Activated T-cell treated with anti-CD3 and anti-CD28 coated beads, Interleukin-2, amount 50 U/mL, for 4 hours (primary cell): ENCODE measurements around the gene DAO. TPM values are rescaled to one million over a fixed set of nuclear protein-coding genes. Genes with fewer than 3 reads are reported as not detected.
"Not testable (repeated sequence)": the region's sequence is repeated elsewhere in the genome, so short reads cannot be mapped to it uniquely, and the experiment has no call there.

Source experiments
- ATAC-seq, 2 donors: fragments of 200-7000 bp; cut with Tn5 transposase; one replicate each; pipeline ENCODE4 v1.10.0; 2021
- DNase-seq: peaks from one replicate; pipeline ENCODE4 v3.0.0-alpha.2; 2020
- H3K27me3 Mint-ChIP-seq: one replicate; pipeline ENCODE4 v1.8.0; 2021; ENCODE audit warnings: low read depth, mixed read lengths
- H3K36me3 Mint-ChIP-seq: one replicate; pipeline ENCODE4 v1.8.0; 2022; ENCODE audit warnings: mixed read lengths; ENCODE audit not compliant: insufficient read depth
- H3K4me1 Mint-ChIP-seq: one replicate; pipeline ENCODE4 v1.8.0; 2021; ENCODE audit warnings: low read depth, mixed read lengths
- H3K4me3 Mint-ChIP-seq: one replicate; pipeline ENCODE4 v1.8.0; 2021; ENCODE audit warnings: mild to moderate bottlenecking, moderate library complexity, mixed read lengths
- H3K9me3 Mint-ChIP-seq: one replicate; pipeline ENCODE4 v1.8.0; 2021; ENCODE audit warnings: mixed read lengths
- total RNA-seq, 3 donors: library from RNA; stranded (reverse); gene quantifications; one replicate each; pipeline ENCODE4 v1.2.1, GENCODE V29; 2021

The DAO gene
- total RNA-seq, 3 donors from 2014 or later, result not detected

GRCh38 chr12:108855284-108856169 lies 24.4 kb upstream of the DAO start:
- Mint-ChIP-seq H3K36me3 (peaks cover 8% of the 10 kb centered on the region), H3K27me3 (no peaks in the 10 kb centered on the region), H3K9me3 (no peaks in the 10 kb centered on the region), H3K4me1 (peaks cover 38% of the 10 kb centered on the region), H3K4me3 (peak overlapping the region; percentile 91)
- DNase-seq, result no peak
- ATAC-seq, result no peak

GRCh38 chr12:108856170-108856427 lies 23.8 kb upstream of the DAO start:
- DNase-seq, result no peak
- ATAC-seq, result no peak

GRCh38 chr12:108856428-108857157 lies 23.3 kb upstream of the DAO start:
- Mint-ChIP-seq H3K27me3 (no peaks in the 10 kb centered on the region), H3K9me3 (no peaks in the 10 kb centered on the region), H3K36me3 (peaks cover 7% of the 10 kb centered on the region), H3K4me3 (peak overlapping the region; percentile 91), H3K4me1 (peaks cover 38% of the 10 kb centered on the region)
- ATAC-seq (peak; percentile 56 to 61), DNase-seq (peak; percentile 55)

More at GRCh38 chr12:108856170-108856427, 23.8 kb upstream of the DAO start:
- H3K4me3 Mint-ChIP-seq, result peak overlapping the region; percentile 91
- peaks cover 8% of the 10 kb centered on the region for H3K36me3 Mint-ChIP-seq
- H3K27me3 Mint-ChIP-seq, result no peaks in the 10 kb centered on the region
- peaks cover 38% of the 10 kb centered on the region for H3K4me1 Mint-ChIP-seq
- no peaks in the 10 kb centered on the region for H3K9me3 Mint-ChIP-seq

- Mint-ChIP-seq H3K4me1 (peaks cover 39% of the 10 kb centered on the region), H3K27me3 (no peaks in the 10 kb centered on the region), H3K4me3 (peak overlapping the region; percentile 91), H3K9me3 (no peaks in the 10 kb centered on the region), H3K36me3 (peaks cover 6% of the 10 kb centered on the region)
- DNase-seq (no peak), ATAC-seq (peak in 1 of 2 donors; percentile 27)
These were observed 22.8 kb upstream of the DAO start for GRCh38 chr12:108857158-108857407.

GRCh38 chr12:108858311-108859074 lies 21.4 kb upstream of the DAO start:
- Mint-ChIP-seq H3K9me3 (no peaks in the 10 kb centered on the region), H3K4me3 (peak overlapping the region; percentile 88), H3K4me1 (peaks cover 42% of the 10 kb centered on the region), H3K36me3 (peaks cover 2% of the 10 kb centered on the region), H3K27me3 (no peaks in the 10 kb centered on the region)
- ATAC-seq (no peak), DNase-seq (no peak)

GRCh38 chr12:108859141-108859922 lies 20.6 kb upstream of the DAO start:
- Mint-ChIP-seq H3K4me1 (peaks cover 40% of the 10 kb centered on the region), H3K4me3 (peak overlapping the region; percentile 88)
- not testable (repeated sequence) for H3K9me3 Mint-ChIP-seq, H3K36me3 Mint-ChIP-seq, DNase-seq, H3K27me3 Mint-ChIP-seq, ATAC-seq

- ATAC-seq (no peak), DNase-seq (no peak)
- H3K4me1 Mint-ChIP-seq, result peaks cover 35% of the 10 kb centered on the region
- H3K36me3 Mint-ChIP-seq, result peaks cover 2% of the 10 kb centered on the region
- no peaks in the 10 kb centered on the region for H3K9me3 Mint-ChIP-seq
- H3K4me3 Mint-ChIP-seq, result no peak overlapping the region
- no peaks in the 10 kb centered on the region for H3K27me3 Mint-ChIP-seq
These were observed 20.0 kb upstream of the DAO start for GRCh38 chr12:108859923-108860291.

GRCh38 chr12:108860443-108860842 lies 19.4 kb upstream of the DAO start:
- no peak for ATAC-seq
- no peak for DNase-seq
- Mint-ChIP-seq H3K36me3 (no peaks in the 10 kb centered on the region), H3K27me3 (no peaks in the 10 kb centered on the region), H3K4me3 (no peak overlapping the region), H3K9me3 (no peaks in the 10 kb centered on the region), H3K4me1 (peaks cover 33% of the 10 kb centered on the region)

- Mint-ChIP-seq H3K4me3 (no peak overlapping the region), H3K36me3 (no peaks in the 10 kb centered on the region), H3K27me3 (no peaks in the 10 kb centered on the region), H3K4me1 (peaks cover 19% of the 10 kb centered on the region), H3K9me3 (no peaks in the 10 kb centered on the region)
- ATAC-seq, result no peak
- DNase-seq, result no peak
These were observed 17.9 kb upstream of the DAO start for GRCh38 chr12:108861878-108862587.

- Mint-ChIP-seq H3K4me1 (peaks cover 19% of the 10 kb centered on the region), H3K4me3 (no peak overlapping the region), H3K36me3 (no peaks in the 10 kb centered on the region), H3K27me3 (no peaks in the 10 kb centered on the region), H3K9me3 (no peaks in the 10 kb centered on the region)
- no peak for DNase-seq
- no peak for ATAC-seq
These were observed 17.3 kb upstream of the DAO start for GRCh38 chr12:108862588-108862959.

GRCh38 chr12:108865169-108865568 lies 14.7 kb upstream of the DAO start:
- Mint-ChIP-seq H3K27me3 (no peaks in the 10 kb centered on the region), H3K36me3 (no peaks in the 10 kb centered on the region), H3K9me3 (no peaks in the 10 kb centered on the region), H3K4me3 (no peak overlapping the region), H3K4me1 (peaks cover 5% of the 10 kb centered on the region)
- DNase-seq, result no peak
- no peak for ATAC-seq

- not testable (repeated sequence) for DNase-seq, H3K4me1 Mint-ChIP-seq, H3K9me3 Mint-ChIP-seq, H3K4me3 Mint-ChIP-seq, H3K36me3 Mint-ChIP-seq, ATAC-seq, H3K27me3 Mint-ChIP-seq
These were observed 13.8 kb upstream of the DAO start for GRCh38 chr12:108866083-108866482.

GRCh38 chr12:108868781-108869180 lies 11.1 kb upstream of the DAO start:
- H3K27me3 Mint-ChIP-seq, result no peaks in the 10 kb centered on the region
- no peaks in the 10 kb centered on the region for H3K4me1 Mint-ChIP-seq
- no peaks in the 10 kb centered on the region for H3K9me3 Mint-ChIP-seq
- H3K4me3 Mint-ChIP-seq, result no peak overlapping the region
- no peak for ATAC-seq
- no peaks in the 10 kb centered on the region for H3K36me3 Mint-ChIP-seq
- no peak for DNase-seq

- H3K36me3 Mint-ChIP-seq, result no peaks in the 10 kb centered on the region
- ATAC-seq (no peak), DNase-seq (no peak)
- H3K9me3 Mint-ChIP-seq, result peaks cover 4% of the 10 kb centered on the region
- H3K4me1 Mint-ChIP-seq, result no peaks in the 10 kb centered on the region
- H3K27me3 Mint-ChIP-seq, result no peaks in the 10 kb centered on the region
- H3K4me3 Mint-ChIP-seq, result no peak overlapping the region
These were observed 4.6 kb upstream of the DAO start for GRCh38 chr12:108875280-108875679.
